Measurements from ENCODE around the gene DIP2B.

DNA sequence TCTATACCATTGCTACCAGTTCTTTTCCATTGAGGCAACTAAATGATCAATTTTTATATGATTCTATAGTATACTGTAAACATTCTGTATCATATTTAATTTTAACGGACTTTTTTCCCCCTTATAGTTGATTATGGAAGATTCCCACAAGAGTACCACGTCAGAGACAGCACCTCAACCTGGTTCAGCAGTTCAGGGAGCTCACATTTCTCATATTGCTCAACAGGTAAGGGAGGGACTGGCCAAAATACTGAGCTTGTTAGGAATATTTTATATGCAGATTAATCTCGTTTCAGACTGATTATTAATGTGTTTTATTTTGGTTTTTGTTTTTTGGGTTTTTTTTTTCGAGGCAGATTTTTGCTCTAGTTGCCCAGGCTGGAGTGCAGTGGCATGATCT lies 275.2 kb downstream of the DIP2B start:
- TF ChIP-seq, protein P1, sequence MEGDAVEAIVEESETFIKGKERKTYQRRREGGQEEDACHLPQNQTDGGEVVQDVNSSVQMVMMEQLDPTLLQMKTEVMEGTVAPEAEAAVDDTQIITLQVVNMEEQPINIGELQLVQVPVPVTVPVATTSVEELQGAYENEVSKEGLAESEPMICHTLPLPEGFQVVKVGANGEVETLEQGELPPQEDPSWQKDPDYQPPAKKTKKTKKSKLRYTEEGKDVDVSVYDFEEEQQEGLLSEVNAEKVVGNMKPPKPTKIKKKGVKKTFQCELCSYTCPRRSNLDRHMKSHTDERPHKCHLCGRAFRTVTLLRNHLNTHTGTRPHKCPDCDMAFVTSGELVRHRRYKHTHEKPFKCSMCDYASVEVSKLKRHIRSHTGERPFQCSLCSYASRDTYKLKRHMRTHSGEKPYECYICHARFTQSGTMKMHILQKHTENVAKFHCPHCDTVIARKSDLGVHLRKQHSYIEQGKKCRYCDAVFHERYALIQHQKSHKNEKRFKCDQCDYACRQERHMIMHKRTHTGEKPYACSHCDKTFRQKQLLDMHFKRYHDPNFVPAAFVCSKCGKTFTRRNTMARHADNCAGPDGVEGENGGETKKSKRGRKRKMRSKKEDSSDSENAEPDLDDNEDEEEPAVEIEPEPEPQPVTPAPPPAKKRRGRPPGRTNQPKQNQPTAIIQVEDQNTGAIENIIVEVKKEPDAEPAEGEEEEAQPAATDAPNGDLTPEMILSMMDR (IDR thresholded peaks at IDR 0.05 in 8 of 11, conservative IDR thresholded peaks at IDR 0.05 in 3 of 11): no peak
- TF ChIP-seq POLR2A (IDR thresholded peaks at IDR 0.05): no peak
- TF ChIP-seq POLR2AphosphoS5 (IDR thresholded peaks at IDR 0.05): no peak

Data from spleen (tissue), 7 donors.